ENCODE results near the gene GALM. TPM values are rescaled to one million over a fixed set of nuclear protein-coding genes. Genes with fewer than 3 reads are reported as not detected.
"Not testable (repeated sequence)": the region's sequence is repeated elsewhere in the genome, so short reads cannot be mapped to it uniquely, and the experiment has no call there.

GALM gene
- total RNA-seq, 1 donor from 2014 or later = 1.6 TPM

DNA sequence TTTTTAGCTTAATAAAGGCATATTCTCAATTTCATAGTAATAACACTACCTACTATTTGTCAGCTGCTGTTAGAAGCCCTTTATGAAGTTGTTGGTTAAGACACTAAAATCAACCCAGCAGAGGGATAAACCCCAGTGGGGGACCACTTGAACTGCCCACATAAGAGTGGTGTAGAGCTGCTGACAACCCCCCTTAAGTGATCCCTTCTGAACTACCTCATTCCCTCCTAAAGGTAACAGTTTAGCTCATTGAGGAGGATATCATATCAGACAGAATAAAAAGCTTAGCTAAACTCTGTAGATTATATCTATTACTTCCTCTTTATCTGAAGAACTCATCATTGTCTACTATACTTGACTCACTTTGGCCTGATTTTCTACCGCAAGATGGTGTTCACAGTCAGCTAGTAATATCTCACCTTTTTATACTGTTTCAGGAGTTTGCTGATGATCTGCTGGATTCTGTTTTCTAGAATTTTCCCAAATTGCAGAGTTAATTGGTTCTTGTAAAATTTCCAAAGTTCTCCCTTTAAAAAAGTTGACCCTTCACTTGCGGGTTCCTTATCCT lies 16.2 kb downstream of the GALM start:
- DNase-seq (ENCODE audit: low read depth) = no peak
- H3K27me3 ChIP-seq (ENCODE audit: control insufficient read depth, insufficient read depth, low read length) = no peaks in the 10 kb centered on the region
- TF ChIP-seq, protein P1, sequence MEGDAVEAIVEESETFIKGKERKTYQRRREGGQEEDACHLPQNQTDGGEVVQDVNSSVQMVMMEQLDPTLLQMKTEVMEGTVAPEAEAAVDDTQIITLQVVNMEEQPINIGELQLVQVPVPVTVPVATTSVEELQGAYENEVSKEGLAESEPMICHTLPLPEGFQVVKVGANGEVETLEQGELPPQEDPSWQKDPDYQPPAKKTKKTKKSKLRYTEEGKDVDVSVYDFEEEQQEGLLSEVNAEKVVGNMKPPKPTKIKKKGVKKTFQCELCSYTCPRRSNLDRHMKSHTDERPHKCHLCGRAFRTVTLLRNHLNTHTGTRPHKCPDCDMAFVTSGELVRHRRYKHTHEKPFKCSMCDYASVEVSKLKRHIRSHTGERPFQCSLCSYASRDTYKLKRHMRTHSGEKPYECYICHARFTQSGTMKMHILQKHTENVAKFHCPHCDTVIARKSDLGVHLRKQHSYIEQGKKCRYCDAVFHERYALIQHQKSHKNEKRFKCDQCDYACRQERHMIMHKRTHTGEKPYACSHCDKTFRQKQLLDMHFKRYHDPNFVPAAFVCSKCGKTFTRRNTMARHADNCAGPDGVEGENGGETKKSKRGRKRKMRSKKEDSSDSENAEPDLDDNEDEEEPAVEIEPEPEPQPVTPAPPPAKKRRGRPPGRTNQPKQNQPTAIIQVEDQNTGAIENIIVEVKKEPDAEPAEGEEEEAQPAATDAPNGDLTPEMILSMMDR (IDR thresholded peaks at IDR 0.05; ENCODE audit: insufficient read depth, low read length, severe bottlenecking) = no peak
- H3K36me3 ChIP-seq (ENCODE audit: control insufficient read depth, insufficient read depth, low read length) = no peaks in the 10 kb centered on the region
- no peak overlapping the region for H3K4me3 ChIP-seq (ENCODE audit: low read depth, low read length)
- FAIRE-seq = no peak

DNA sequence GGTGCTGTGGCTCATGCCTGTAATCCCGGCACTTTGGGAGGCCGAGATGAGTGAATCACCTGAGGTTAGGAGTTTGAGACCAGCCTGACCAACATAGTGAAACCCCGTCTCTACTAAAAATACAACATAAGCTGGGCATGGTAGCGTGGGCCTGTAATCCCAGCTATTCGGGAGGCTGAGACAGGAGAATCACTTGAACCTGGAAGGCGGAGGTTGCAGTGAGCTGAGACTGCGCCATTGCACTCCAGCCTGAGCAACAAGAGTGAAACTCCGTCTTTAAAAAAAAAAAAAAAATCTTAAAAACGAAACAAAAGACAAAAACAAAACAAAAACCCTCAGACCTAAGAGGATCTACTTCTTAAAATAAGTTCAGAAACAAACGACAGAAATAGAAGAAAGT lies 16.7 kb downstream of the GALM start:
- H3K27me3 ChIP-seq (ENCODE audit: control insufficient read depth, insufficient read depth, low read length); H3K36me3 ChIP-seq (ENCODE audit: control insufficient read depth, insufficient read depth, low read length); H3K4me3 ChIP-seq (ENCODE audit: low read depth, low read length); DNase-seq (ENCODE audit: low read depth); FAIRE-seq: not testable (repeated sequence)

DNA sequence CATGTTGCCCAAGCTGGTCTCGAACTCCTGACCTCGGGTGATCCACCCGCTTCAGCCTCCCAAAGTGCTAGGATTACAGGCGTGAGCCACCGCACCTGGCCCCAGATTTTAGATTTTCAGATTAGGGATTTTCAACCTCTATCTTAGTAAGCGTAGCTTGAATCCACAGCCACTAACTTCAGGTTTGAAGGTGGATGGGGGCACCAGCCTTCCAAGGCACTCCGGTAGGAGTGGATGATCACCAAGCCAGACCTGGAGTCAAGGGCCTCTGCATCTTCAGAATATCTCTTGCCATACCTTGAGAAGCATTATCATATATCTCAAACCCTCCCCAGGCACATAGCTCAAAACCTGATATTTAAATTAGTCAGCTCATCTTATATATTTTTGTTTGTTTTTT lies 17.9 kb downstream of the GALM start:
- Histone ChIP-seq H3K27me3 (ENCODE audit: control insufficient read depth, insufficient read depth, low read length) (no peaks in the 10 kb centered on the region), H3K36me3 (ENCODE audit: control insufficient read depth, insufficient read depth, low read length) (no peaks in the 10 kb centered on the region), H3K4me3 (ENCODE audit: low read depth, low read length) (no peak overlapping the region)
- TF ChIP-seq, protein P1 (IDR thresholded peaks at IDR 0.05; ENCODE audit: insufficient read depth, low read length, severe bottlenecking) = no peak
- DNase-seq (ENCODE audit: low read depth) (no peak), FAIRE-seq (no peak)

DNA sequence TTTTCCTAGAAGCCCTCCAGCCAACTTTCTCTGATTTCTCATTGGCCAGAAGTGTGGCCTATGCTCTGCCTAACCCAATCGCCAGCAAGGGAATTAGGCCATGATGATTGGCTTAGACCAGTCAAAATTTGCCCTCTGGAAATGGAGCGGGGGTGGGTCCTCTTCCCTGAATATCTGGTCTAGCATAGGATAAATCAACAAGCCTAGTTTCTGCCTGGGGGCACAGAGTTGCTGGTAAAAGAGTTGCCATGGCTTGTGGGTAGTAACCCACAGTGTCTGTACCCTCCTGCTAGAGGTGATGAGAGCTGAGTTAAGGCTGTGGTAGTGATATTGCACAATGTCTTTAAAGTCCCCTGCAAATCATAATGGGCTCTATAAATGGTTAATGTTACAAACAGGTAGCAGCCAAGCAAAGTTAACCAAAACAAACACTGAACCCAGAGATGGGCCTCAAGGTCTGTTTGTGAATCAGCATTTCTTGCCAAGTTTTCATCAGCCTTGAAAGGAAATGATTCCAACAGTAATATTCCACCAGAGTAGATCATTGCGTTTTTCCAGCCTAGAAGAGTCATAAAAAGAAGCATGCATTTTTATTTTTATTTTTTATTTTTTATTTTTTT lies 19.3 kb downstream of the GALM start:
- TF ChIP-seq, protein P1 (IDR thresholded peaks at IDR 0.05; ENCODE audit: insufficient read depth, low read length, severe bottlenecking) = no peak
- Histone ChIP-seq H3K27me3 (ENCODE audit: control insufficient read depth, insufficient read depth, low read length) (no peaks in the 10 kb centered on the region), H3K36me3 (ENCODE audit: control insufficient read depth, insufficient read depth, low read length) (no peaks in the 10 kb centered on the region), H3K4me3 (ENCODE audit: low read depth, low read length) (no peak overlapping the region)
- no peak for FAIRE-seq
- peak; percentile 59 for DNase-seq (ENCODE audit: low read depth)

DNA sequence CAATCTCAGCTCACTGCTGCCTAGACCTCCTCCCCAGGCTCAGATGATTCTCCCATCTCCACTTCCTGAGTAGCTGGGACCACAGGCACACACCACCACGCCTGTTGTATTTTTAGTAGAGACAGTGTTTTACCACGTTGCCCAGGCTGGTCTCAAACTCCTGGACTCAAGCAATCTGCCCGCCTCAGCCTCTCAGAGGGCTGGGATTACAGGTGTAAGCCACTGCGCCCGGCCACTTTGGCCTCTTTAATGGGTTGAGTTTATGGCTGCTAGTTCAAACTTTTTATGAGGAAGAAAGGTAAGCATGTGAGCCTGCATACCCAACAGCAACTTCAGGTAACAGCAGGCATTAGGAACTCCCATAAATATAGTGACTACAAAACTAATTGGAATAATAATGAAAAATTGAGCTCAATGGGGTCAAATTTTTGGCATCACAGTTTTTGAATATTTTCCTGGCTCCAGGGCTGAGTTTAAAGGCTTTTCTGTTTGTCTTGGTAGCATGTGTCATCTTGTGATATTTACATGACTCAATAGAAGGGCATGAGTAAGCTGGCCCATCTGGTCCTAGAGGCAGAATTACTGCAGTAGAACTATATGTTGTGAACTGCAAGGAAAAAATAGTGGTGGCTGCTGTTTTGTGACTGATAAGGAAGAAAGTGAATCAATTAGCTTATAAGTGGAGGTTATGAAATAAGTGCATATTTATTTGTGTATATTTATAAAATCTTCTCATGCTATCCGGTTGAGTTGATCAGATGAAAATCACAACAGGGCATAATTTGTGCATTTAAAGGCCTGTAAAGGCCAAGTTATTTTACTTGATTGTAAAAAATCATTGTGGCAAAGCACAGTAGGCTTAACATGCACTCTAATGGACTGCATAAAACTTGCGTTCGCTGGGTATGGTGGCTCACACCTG lies 24.8 kb downstream of the GALM start:
- DNase-seq (ENCODE audit: low read depth) (peak; percentile 96), FAIRE-seq (no peak)
- no peak overlapping the region for H3K4me3 ChIP-seq (ENCODE audit: low read depth, low read length)
- no peaks in the 10 kb centered on the region for H3K36me3 ChIP-seq (ENCODE audit: control insufficient read depth, insufficient read depth, low read length)
- H3K27me3 ChIP-seq (ENCODE audit: control insufficient read depth, insufficient read depth, low read length) = no peaks in the 10 kb centered on the region
- TF ChIP-seq, protein P1 (IDR thresholded peaks at IDR 0.05; ENCODE audit: insufficient read depth, low read length, severe bottlenecking) = no peak

DNA sequence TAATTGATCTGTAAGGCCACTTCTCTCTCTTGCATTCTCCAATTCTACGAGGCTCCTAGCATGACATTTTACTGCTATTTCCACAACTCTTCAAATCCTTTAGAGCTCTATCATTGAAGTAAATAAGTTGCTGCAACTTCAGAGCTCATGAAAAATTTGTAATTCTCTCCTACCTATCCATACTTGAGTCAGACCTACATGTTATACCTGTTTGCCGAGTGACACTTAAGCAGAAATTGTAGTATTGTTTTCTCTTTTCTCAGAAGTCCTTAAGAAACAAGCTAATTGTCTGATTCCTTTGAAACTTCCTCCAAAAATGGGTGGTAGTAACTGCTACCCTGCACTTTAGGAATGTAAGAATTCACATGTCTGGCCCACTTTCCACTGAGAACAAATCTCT lies 26.1 kb downstream of the GALM start:
- DNase-seq (ENCODE audit: low read depth) (peak; percentile 49), FAIRE-seq (no peak)
- Histone ChIP-seq H3K36me3 (ENCODE audit: control insufficient read depth, insufficient read depth, low read length) (no peaks in the 10 kb centered on the region), H3K4me3 (ENCODE audit: low read depth, low read length) (no peak overlapping the region), H3K27me3 (ENCODE audit: control insufficient read depth, insufficient read depth, low read length) (no peaks in the 10 kb centered on the region)
- TF ChIP-seq, protein P1 (IDR thresholded peaks at IDR 0.05; ENCODE audit: insufficient read depth, low read length, severe bottlenecking) = no peak

All from bronchial epithelial cell (primary cell).